CD1c-positive myeloid dendritic cell (primary cell): ENCODE data around the gene INTS15.

Experiments
- DNase-seq: peaks from one replicate; pipeline ENCODE4 v3.0.0-alpha.2; 2016; ENCODE audit errors: extremely low spot score

Gene INTS15

GRCh38 chr7:6642239-6642839, 52.5 kb downstream of the INTS15 start:
- DNase-seq, result no peak

- DNase-seq, result no peak
Observed at GRCh38 chr7:6642861-6643640, 53.2 kb downstream of the INTS15 start.

- no peak for DNase-seq
Observed at GRCh38 chr7:6643915-6644625, 54.2 kb downstream of the INTS15 start.

GRCh38 chr7:6644728-6645127, 54.9 kb downstream of the INTS15 start:
- DNase-seq, result no peak

GRCh38 chr7:6646465-6646864, 56.6 kb downstream of the INTS15 start:
- no peak for DNase-seq

- no peak for DNase-seq
Observed at GRCh38 chr7:6647080-6647479, 57.3 kb downstream of the INTS15 start.

GRCh38 chr7:6647541-6647940, 57.7 kb downstream of the INTS15 start:
- DNase-seq, result no peak

GRCh38 chr7:6648066-6648814, 58.4 kb downstream of the INTS15 start:
- DNase-seq, result no peak

GRCh38 chr7:6648815-6649104, 58.9 kb downstream of the INTS15 start:
- DNase-seq, result no peak

- DNase-seq, result no peak
Observed at GRCh38 chr7:6649241-6649961, 59.6 kb downstream of the INTS15 start.

- no peak for DNase-seq
Observed at GRCh38 chr7:6650086-6650485, 60.3 kb downstream of the INTS15 start.

- DNase-seq, result no peak
Observed at GRCh38 chr7:6650521-6651011, 60.7 kb downstream of the INTS15 start.

GRCh38 chr7:6651851-6652445, 62.1 kb downstream of the INTS15 start:
- DNase-seq, result no peak

- no peak for DNase-seq
Observed at GRCh38 chr7:6652446-6653011, 62.7 kb downstream of the INTS15 start.

GRCh38 chr7:6653071-6654003, 63.5 kb downstream of the INTS15 start:
- no peak for DNase-seq

GRCh38 chr7:6654113-6654841, 64.5 kb downstream of the INTS15 start:
- no peak for DNase-seq

GRCh38 chr7:6654842-6655610, 65.2 kb downstream of the INTS15 start:
- DNase-seq, result no peak
